AG04450 (cell line): Measurements from ENCODE around the gene B3GAT2. TPM values are rescaled to one million over a fixed set of nuclear protein-coding genes. Genes with fewer than 3 reads are reported as not detected.

Experiments
- CTCF ChIA-PET: fragments of 300-600, 350-600 bp; formaldehyde crosslinking; extraction: SDS; loops from one replicate; lab custom pipeline; 2022; ENCODE audit warnings: antibody characterized with exemption, inconsistent platforms; lab: Charles Lee
- POLR2A ChIA-PET: fragments of 350-600 bp; formaldehyde crosslinking; extraction: SDS; loops from one replicate; lab custom pipeline; 2021; ENCODE audit warnings: antibody characterized with exemption, inconsistent platforms; lab: Yijun Ruan, JAX
- DNase-seq: peaks from one replicate; pipeline ENCODE4 v3.0.0-alpha.2; 2011; ENCODE audit warnings: low read depth, low spot score
- H3K27ac ChIP-seq: one replicate; pipeline ENCODE4 v1.5.1; 2012; ENCODE audit warnings: low read depth, low read length, control low read depth
- H3K27me3 ChIP-seq: one replicate; pipeline ENCODE4 v1.6.0; 2012; ENCODE audit warnings: low read length; ENCODE audit not compliant: control insufficient read depth, insufficient read depth
- H3K4me3 ChIP-seq: 2 replicates; pipeline ENCODE4 v1.5.1; 2011; ENCODE audit warnings: mild to moderate bottlenecking, low read depth, low read length, control low read depth
- H3K9me3 ChIP-seq: 2 replicates; pipeline ENCODE4 v1.5.1; 2012; ENCODE audit warnings: low read length; ENCODE audit not compliant: control insufficient read depth, insufficient read depth
- CTCF ChIP-seq: IDR thresholded peaks from 2 replicates; pipeline ENCODE4 v1.5.1; 2011; ENCODE audit warnings: low read depth, low read length, control low read depth, inconsistent platforms
- polyA plus RNA-seq: library from polyadenylated mRNA; depleted of rRNA; stranded (reverse); fragments of >200 nt; gene quantifications from 2 replicates; pipeline ENCODE4 v1.2.3, GENCODE V29; 2011

B3GAT2 gene
- polyA plus RNA-seq, 1 experiment, result 0.11 TPM

GRCh38 chr6:70847106-70848084 is 109.5 kb downstream of the B3GAT2 start:
- Histone ChIP-seq H3K9me3 (no peaks in the 10 kb centered on the region), H3K27ac (no peak overlapping the region), H3K4me3 (no peak overlapping the region), H3K27me3 (no peaks in the 10 kb centered on the region)
- POLR2A ChIA-PET, result no interaction called here
- no peak for TF ChIP-seq CTCF
- no peak for DNase-seq
- CTCF ChIA-PET, result interaction anchor here (1.8 to 2.0 kb wide), 2 partner anchors 37 to 140 kb away, joined by 5 to 6 read pairs; no protein-coding TSS in a partner anchor

- H3K27ac ChIP-seq, result no peak overlapping the region
- CTCF ChIA-PET, result interaction anchor here (2.0 kb wide), 1 partner anchor 38 kb away, joined by 6 read pairs; no protein-coding TSS in a partner anchor
- TF ChIP-seq CTCF, result no peak
- no peak overlapping the region for H3K4me3 ChIP-seq
- DNase-seq, result no peak
- no peaks in the 10 kb centered on the region for H3K9me3 ChIP-seq
- POLR2A ChIA-PET, result no interaction called here
- no peaks in the 10 kb centered on the region for H3K27me3 ChIP-seq
Observed at GRCh38 chr6:70846207-70846835, 110.5 kb downstream of the B3GAT2 start.

GRCh38 chr6:70844301-70844700 is 112.6 kb downstream of the B3GAT2 start:
- Histone ChIP-seq H3K4me3 (no peak overlapping the region), H3K27ac (no peak overlapping the region), H3K27me3 (no peaks in the 10 kb centered on the region), H3K9me3 (no peaks in the 10 kb centered on the region)
- no peak for DNase-seq
- no peak for TF ChIP-seq CTCF
- ChIA-PET POLR2A (no interaction called here), CTCF (interaction anchor here (0.9 kb wide), 1 partner anchor 40 kb away, joined by 5 read pairs; no protein-coding TSS in a partner anchor)

- no peak for TF ChIP-seq CTCF
- DNase-seq, result no peak
- Histone ChIP-seq H3K9me3 (no peaks in the 10 kb centered on the region), H3K27ac (no peak overlapping the region), H3K27me3 (no peaks in the 10 kb centered on the region), H3K4me3 (no peak overlapping the region)
- ChIA-PET CTCF (interaction anchor here (0.6 kb wide), 1 partner anchor 52 kb away, joined by 7 read pairs; no protein-coding TSS in a partner anchor), POLR2A (no interaction called here)
Observed at GRCh38 chr6:70843328-70843918, 113.4 kb downstream of the B3GAT2 start.
